Colonic mucosa (tissue), 4 donors: ENCODE data around the gene KRT32. TPM values are rescaled to one million over a fixed set of nuclear protein-coding genes. Genes with fewer than 3 reads are reported as not detected.

Source experiments
- DNase-seq: peaks from one replicate; pipeline ENCODE4 v3.0.0-alpha.2; 2020
- H3K27ac ChIP-seq: fragments of 200-600 bp; one replicate; pipeline ENCODE4 v1.8.0; 2021
- H3K27me3 ChIP-seq: fragments of 200-600 bp; one replicate; pipeline ENCODE4 v1.8.0; 2021
- H3K36me3 ChIP-seq: fragments of 200-600 bp; one replicate; pipeline ENCODE4 v1.8.0; 2021
- H3K4me1 ChIP-seq: fragments of 200-600 bp; one replicate; pipeline ENCODE4 v1.8.0; 2021; ENCODE audit warnings: mild to moderate bottlenecking
- H3K4me3 ChIP-seq: fragments of 200-600 bp; one replicate; pipeline ENCODE4 v1.8.0; 2021
- H3K9ac ChIP-seq, 2 donors: one replicate each; pipeline ENCODE4 v1.7.0; 2013; ENCODE audit warnings: control low read depth in 2 of 2, low read depth in 2 of 2, low read length in 2 of 2
- H3K9me3 ChIP-seq: fragments of 200-600 bp; one replicate; pipeline ENCODE4 v1.8.0; 2021
- CTCF ChIP-seq: fragments of 200-600 bp; IDR thresholded peaks from one replicate; pipeline ENCODE4 v1.8.0; 2022; ENCODE audit warnings: antibody characterized with exemption, mild to moderate bottlenecking
- intact Hi-C: fragments of 100-400 bp; cut with DNase I; formaldehyde crosslinking; loops from one replicate; pipeline ENCODE4 v1.14.1; 2022
- total RNA-seq, 2 donors: library from RNA; stranded (reverse); fragmentation: NEBNext Ultra II Directional in 1 of 2; extraction: Animal tissue kit (Norgen Biotek cat#: 25700) in 1 of 2; gene quantifications; one replicate each; pipeline ENCODE4 v1.2.1, GENCODE V29; 2021
- donor health status: healthy.
- donor health status: DM: no; HTN: no; CAD: no.
- donor health status: DM: no; HTN: no; CAD: no.

Gene KRT32
- total RNA-seq, 2 donors from 2014 or later = not detected

- TF ChIP-seq CTCF = no peak
- Histone ChIP-seq H3K9ac (no peak overlapping the region), H3K27me3 (no peaks in the 10 kb centered on the region), H3K9me3 (no peaks in the 10 kb centered on the region), H3K4me3 (no peak overlapping the region), H3K27ac (no peak overlapping the region), H3K4me1 (no peaks in the 10 kb centered on the region), H3K36me3 (no peaks in the 10 kb centered on the region)
- DNase-seq = no peak
- intact Hi-C loops = no loop called here
These were observed 4.5 kb downstream of the KRT32 start for GRCh38 chr17:41462705-41463104.

GRCh38 chr17:41457676-41458075, 9.5 kb downstream of the KRT32 start:
- TF ChIP-seq CTCF = no peak
- Histone ChIP-seq H3K27me3 (no peaks in the 10 kb centered on the region), H3K9me3 (no peaks in the 10 kb centered on the region), H3K4me3 (no peak overlapping the region), H3K9ac (no peak overlapping the region), H3K36me3 (no peaks in the 10 kb centered on the region), H3K4me1 (no peaks in the 10 kb centered on the region), H3K27ac (no peak overlapping the region)
- intact Hi-C loops = no loop called here
- no peak for DNase-seq

GRCh38 chr17:41456204-41456603, 11.0 kb downstream of the KRT32 start:
- no peaks in the 10 kb centered on the region for H3K4me1 ChIP-seq
- intact Hi-C loops = no loop called here

GRCh38 chr17:41455236-41455635, 11.9 kb downstream of the KRT32 start:
- no peak for TF ChIP-seq CTCF
- no peak for DNase-seq
- Histone ChIP-seq H3K27me3 (no peaks in the 10 kb centered on the region), H3K36me3 (no peaks in the 10 kb centered on the region), H3K9me3 (no peaks in the 10 kb centered on the region), H3K27ac (no peak overlapping the region), H3K4me3 (no peak overlapping the region), H3K9ac (no peak overlapping the region), H3K4me1 (no peaks in the 10 kb centered on the region)
- intact Hi-C loops = no loop called here

More at GRCh38 chr17:41456204-41456603, 11.0 kb downstream of the KRT32 start:
- no peak for DNase-seq
- H3K27me3 ChIP-seq = no peaks in the 10 kb centered on the region
- no peaks in the 10 kb centered on the region for H3K9me3 ChIP-seq
- no peaks in the 10 kb centered on the region for H3K36me3 ChIP-seq
- H3K9ac ChIP-seq = no peak overlapping the region
- H3K27ac ChIP-seq = no peak overlapping the region
- H3K4me3 ChIP-seq = no peak overlapping the region
- no peak for TF ChIP-seq CTCF

GRCh38 chr17:41453066-41453465, 14.1 kb downstream of the KRT32 start:
- H3K36me3 ChIP-seq = no peaks in the 10 kb centered on the region
- H3K9me3 ChIP-seq = no peaks in the 10 kb centered on the region
- intact Hi-C loops = no loop called here
- no peak overlapping the region for H3K27ac ChIP-seq
- H3K4me3 ChIP-seq = no peak overlapping the region
- no peak for DNase-seq
- H3K9ac ChIP-seq = no peak overlapping the region
- TF ChIP-seq CTCF = no peak
- no peaks in the 10 kb centered on the region for H3K27me3 ChIP-seq
- no peaks in the 10 kb centered on the region for H3K4me1 ChIP-seq

GRCh38 chr17:41452281-41452680, 14.9 kb downstream of the KRT32 start:
- H3K36me3 ChIP-seq = no peaks in the 10 kb centered on the region
- no peaks in the 10 kb centered on the region for H3K9me3 ChIP-seq
- TF ChIP-seq CTCF = no peak
- H3K9ac ChIP-seq = no peak overlapping the region
- H3K4me1 ChIP-seq = no peaks in the 10 kb centered on the region
- no peak overlapping the region for H3K4me3 ChIP-seq
- H3K27ac ChIP-seq = no peak overlapping the region
- no peak for DNase-seq
- intact Hi-C loops = no loop called here
- H3K27me3 ChIP-seq = no peaks in the 10 kb centered on the region
